Astrocyte of the spinal cord (primary cell): ENCODE data around the gene EML2.

Experiments used
- DNase-seq: peaks from one replicate; pipeline ENCODE4 v3.0.0; 2011; ENCODE audit warnings: low read depth, low spot score
- H3K4me3 ChIP-seq: 2 replicates; pipeline ENCODE4 v1.5.1; 2011; ENCODE audit warnings: low read depth, mild to moderate bottlenecking, low read length, moderate library complexity
- in situ Hi-C: cut with HindIII; loops from 2 replicates; pipeline ENCODE4 v1.10.0; 2017; ENCODE audit warnings: low sequenced_read_pairs
- TF ChIP-seq, protein P1 (sequence below): IDR thresholded peaks from 2 replicates; pipeline ENCODE4 v1.5.1; 2012; ENCODE audit warnings: low read depth, mild to moderate bottlenecking, low read length, inconsistent platforms

EML2 gene

DNA sequence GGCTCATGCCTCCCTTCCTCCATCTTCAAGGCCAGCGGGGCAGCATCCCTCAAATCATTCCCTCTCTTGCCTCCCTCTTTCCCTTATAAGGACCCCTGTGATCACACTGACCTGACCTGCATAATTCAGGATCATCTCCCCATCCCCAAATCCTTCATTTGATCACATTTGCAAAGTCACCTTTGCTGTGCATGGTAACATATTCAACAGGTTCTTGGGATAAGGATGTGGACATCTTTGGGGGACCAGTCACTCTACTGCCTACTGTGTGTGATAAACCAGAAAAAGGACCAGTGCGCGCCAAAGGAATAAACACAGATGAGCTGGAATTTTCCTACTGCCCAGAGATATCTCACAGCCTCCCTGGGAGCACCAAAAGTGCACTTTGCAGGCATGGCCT, 62.5 kb downstream of the EML2 start:
- in situ Hi-C loops: no loop called here
- DNase-seq: no peak
- H3K4me3 ChIP-seq: no peak overlapping the region
- TF ChIP-seq, protein P1, sequence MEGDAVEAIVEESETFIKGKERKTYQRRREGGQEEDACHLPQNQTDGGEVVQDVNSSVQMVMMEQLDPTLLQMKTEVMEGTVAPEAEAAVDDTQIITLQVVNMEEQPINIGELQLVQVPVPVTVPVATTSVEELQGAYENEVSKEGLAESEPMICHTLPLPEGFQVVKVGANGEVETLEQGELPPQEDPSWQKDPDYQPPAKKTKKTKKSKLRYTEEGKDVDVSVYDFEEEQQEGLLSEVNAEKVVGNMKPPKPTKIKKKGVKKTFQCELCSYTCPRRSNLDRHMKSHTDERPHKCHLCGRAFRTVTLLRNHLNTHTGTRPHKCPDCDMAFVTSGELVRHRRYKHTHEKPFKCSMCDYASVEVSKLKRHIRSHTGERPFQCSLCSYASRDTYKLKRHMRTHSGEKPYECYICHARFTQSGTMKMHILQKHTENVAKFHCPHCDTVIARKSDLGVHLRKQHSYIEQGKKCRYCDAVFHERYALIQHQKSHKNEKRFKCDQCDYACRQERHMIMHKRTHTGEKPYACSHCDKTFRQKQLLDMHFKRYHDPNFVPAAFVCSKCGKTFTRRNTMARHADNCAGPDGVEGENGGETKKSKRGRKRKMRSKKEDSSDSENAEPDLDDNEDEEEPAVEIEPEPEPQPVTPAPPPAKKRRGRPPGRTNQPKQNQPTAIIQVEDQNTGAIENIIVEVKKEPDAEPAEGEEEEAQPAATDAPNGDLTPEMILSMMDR: no peak

DNA sequence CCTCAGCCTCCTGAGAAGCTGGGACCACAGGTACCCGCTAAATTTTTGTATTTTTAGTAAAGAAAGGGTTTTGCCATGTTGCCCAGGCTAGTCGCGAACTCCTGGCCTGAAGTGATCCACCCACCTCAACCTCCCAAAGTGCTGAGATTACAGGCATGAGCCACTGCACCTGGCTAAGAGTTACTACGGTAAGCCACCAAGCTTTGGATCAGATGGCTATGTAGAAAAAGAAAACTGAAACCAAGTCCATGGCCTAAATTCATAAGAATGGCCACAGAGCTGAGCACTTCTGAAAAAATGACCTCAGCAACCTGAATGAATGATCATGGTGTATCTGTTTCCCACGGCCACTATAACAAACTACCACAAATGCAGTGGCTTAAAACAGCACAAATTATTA, 64.0 kb downstream of the EML2 start:
- TF ChIP-seq, protein P1: no peak
- H3K4me3 ChIP-seq: no peak overlapping the region
- DNase-seq: no peak
- in situ Hi-C loops: no loop called here

GRCh38 chr19:45574526-45574925, 64.7 kb downstream of the EML2 start:
- in situ Hi-C loops: no loop called here
- no peak for DNase-seq
- no peak overlapping the region for H3K4me3 ChIP-seq
- TF ChIP-seq, protein P1: no peak

DNA sequence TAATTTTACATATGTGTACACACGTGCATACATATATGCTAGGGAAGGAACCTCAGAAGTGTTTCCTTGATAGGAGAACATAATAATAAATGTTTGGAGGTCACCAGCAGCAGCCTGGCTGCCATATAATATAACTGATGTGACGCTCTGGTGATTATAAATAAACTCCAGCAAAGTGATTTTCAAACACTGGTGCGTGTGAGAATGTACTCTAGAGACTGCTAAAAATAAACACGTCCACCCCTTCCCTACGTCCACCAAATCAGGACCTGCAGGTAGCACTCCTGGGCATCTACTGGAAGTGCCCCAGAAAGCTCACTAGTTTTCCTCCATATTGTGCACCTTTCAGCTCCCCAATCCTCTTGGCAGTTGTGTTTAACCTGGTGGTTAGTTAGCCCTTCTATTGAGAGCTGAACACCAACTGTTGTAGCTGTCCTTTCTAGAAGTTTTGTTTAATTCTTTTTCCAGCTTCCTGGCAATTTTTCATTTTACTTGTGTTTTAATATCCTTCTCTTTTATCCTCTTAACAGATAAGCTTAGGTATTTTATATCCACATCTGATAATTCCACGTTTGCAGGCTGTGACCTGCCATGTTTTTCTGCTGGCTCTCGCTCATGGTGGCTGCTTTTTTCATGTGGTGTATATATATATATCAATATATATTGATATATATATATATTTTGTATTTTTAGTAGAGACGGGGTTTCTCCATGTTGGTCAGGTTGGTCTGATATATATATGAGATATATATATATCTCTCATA, 67.6 kb downstream of the EML2 start:
- TF ChIP-seq, protein P1: no peak
- DNase-seq: no peak
- in situ Hi-C loops: no loop called here
- H3K4me3 ChIP-seq: no peak overlapping the region

DNA sequence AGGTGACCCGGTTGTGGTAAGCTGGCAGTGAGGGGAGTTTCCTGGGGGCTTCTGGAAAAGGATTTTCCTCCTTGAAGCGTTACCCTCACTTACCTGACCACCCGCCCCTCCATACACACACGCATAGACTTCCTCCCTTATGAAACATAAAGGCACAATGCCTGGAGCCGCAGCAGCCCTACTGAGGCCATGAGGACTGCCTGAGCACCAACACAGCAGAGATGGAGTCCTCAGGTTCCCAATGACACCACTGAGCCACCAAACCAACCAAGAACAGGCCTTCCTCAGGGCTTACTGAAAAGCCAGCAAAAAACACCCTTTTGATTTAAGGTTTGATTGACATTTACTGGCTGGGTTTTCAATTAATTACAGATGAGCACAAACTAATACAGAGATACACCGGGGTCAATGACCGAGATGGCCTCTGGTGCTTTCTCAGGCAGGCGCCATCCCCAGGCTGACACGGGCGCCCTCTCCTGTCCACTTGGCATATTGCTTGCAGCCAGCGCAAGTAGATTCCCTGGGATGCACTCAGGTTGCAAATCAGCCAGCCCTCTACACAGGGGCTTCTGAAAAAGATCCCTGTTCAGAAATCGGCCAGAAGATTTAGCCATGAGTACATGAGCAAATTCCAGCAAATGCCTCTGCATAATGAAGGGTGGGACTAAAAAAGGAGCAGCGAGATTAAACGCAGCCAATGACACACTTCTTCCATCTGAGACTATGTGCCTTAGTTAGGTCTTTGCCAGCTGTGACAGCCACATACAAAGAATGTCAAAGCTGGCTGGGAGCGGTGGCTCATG, 69.4 kb downstream of the EML2 start:
- H3K4me3 ChIP-seq: no peak overlapping the region
- DNase-seq: peak; percentile 42
- TF ChIP-seq, protein P1: peak; percentile 88
- in situ Hi-C loops: no loop called here

DNA sequence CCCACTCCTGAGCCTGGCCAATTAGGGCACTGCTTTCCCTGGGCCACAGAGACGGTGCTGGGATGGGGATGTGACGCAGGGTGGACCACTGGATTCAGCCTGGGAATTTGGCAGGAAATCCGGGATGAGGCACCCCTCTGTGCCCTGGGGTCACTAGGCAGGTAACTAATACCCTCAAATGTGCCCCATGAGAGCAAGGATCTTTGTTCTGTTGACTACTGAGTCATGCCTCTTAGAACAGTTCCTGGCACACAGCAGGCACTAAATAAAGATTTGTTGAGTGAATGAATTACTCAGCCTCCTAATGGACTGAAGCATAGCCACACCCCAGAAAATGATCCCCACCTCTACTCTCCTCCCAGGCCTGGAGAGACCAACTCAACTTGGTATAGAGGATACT, 70.5 kb downstream of the EML2 start:
- DNase-seq: peak; percentile 79
- TF ChIP-seq, protein P1: no peak
- no peak overlapping the region for H3K4me3 ChIP-seq
- in situ Hi-C loops: no loop called here
